AG10803 (cell line): ENCODE measurements around the gene MS4A15.

Source experiments
- DNase-seq: peaks from one replicate; pipeline ENCODE4 v3.0.0; 2010; ENCODE audit warnings: low read depth
- H3K4me3 ChIP-seq: 2 replicates; pipeline ENCODE4 v1.5.1; 2011; ENCODE audit warnings: mild to moderate bottlenecking, low read length, control low read depth
- TF ChIP-seq, protein P1 (sequence below): conservative IDR thresholded peaks from 2 replicates; pipeline ENCODE4 v1.5.1; 2011; ENCODE audit warnings: mild to moderate bottlenecking, low read length, control low read depth, inconsistent platforms

Gene MS4A15

DNA sequence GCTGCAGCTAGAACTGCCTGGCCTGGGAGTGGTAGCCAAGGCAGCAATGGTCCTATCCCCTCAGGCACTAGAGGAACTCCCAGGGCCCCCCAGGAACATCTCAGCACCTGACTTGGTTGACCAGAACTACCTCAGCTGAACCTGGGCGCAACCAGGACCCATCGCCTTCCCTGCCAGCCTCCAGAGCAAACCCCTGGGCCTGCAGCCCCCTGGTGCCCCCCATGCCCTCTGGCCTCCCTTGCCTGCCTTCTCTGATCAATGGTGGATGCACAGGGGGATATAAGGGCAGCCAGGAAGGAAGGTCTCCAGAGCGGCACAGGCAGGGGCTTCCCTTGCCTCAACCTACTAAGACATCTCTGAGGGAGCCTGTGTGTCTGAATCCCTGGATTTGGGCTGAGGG is 42.0 kb downstream of the MS4A15 start:
- TF ChIP-seq, protein P1, sequence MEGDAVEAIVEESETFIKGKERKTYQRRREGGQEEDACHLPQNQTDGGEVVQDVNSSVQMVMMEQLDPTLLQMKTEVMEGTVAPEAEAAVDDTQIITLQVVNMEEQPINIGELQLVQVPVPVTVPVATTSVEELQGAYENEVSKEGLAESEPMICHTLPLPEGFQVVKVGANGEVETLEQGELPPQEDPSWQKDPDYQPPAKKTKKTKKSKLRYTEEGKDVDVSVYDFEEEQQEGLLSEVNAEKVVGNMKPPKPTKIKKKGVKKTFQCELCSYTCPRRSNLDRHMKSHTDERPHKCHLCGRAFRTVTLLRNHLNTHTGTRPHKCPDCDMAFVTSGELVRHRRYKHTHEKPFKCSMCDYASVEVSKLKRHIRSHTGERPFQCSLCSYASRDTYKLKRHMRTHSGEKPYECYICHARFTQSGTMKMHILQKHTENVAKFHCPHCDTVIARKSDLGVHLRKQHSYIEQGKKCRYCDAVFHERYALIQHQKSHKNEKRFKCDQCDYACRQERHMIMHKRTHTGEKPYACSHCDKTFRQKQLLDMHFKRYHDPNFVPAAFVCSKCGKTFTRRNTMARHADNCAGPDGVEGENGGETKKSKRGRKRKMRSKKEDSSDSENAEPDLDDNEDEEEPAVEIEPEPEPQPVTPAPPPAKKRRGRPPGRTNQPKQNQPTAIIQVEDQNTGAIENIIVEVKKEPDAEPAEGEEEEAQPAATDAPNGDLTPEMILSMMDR = no peak
- no peak for DNase-seq
- no peak overlapping the region for H3K4me3 ChIP-seq

DNA sequence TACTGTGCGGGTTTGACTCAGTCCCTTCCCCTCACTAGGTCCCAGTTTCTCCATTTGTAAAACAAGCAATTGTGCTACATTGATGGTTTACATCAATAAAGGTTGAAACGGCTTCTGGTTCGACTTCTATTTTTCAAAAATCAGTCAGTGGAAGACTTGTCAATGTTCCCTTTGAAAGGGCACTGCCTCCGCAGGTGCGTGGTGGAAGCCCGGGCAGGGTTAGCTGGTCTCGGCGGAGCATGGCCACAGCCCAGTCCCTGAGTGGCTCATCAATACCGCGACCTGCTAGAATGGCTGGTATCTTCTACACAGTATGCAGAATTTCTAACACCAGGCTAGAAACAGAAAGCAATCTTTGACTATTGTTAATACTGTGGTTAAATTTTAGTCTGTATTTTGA is 44.5 kb downstream of the MS4A15 start:
- TF ChIP-seq, protein P1 = no peak
- no peak for DNase-seq
- H3K4me3 ChIP-seq = no peak overlapping the region

DNA sequence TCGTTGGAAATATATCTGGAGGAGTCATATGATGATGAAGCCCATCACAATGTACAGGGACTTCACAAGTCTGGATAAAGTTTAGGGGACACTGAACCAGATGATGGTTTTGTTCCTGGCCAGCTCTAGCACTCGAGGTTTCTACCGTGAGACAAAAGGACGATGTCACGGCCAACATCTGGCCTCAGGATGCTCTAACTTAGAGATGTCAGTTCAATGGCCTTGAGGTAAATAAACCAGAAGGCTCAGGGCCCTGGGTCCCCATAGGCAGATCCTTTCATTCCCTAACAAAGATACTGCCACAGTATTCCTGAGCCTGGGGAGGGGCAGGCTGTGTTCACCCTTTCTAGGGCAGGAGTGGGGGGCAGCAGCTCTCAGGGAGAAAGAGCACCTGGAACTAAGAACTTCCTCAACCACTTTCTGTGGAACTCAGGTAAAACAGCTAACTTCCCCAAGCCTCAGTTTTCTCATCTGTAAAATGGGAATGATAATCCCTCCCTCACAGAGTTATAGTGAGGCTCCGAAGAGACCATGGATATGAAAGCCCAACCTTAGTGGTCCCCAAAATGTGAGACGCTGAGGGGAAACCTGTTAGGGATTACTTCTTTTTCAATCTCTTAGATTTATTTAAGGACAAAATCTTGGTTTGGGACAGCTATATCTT is 46.7 kb downstream of the MS4A15 start:
- TF ChIP-seq, protein P1 = no peak
- no peak for DNase-seq
- H3K4me3 ChIP-seq = no peak overlapping the region

DNA sequence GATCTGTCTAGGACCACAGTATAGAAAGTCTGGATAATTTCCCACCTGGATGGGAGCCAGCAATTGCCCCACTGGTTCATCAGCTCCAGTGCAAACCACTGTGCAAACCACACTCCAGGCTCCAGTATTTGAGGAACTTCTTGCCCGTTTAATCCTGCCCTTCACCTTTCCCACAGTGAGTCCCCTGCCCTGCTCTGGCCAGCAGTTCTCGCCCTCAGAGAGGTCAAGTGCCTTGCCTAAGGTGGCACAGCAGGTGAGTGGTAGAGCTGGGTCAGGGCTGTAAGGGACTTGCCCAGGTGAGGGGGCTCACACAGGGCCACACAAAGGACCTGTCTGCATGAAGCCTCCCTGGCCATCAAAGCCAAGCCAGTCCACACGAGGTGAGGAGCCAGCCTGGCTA is 52.6 kb downstream of the MS4A15 start:
- TF ChIP-seq, protein P1 = no peak
- no peak for DNase-seq

DNA sequence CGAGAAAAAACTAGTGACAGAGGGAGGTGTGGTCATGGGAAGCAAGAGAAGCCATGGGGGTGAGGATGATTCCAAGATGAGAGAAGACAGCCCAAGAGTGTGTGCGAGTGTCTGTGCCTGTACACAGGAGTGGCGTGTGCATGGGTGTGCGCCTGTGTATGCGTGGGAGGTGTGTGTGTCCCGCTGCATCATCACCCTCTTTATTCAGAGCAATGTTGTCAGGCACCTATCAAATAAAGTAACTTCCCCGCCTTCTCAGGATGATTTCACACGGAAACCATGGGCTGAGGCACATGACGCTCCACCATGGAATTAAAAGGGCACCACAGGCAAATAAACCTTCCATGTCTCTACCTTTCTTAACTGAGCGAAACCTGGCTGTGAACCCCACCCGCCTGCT is 53.0 kb downstream of the MS4A15 start:
- DNase-seq = no peak
- TF ChIP-seq, protein P1 = no peak
- no peak overlapping the region for H3K4me3 ChIP-seq

More for the DNA sequence above, 52.6 kb downstream of the MS4A15 start:
- H3K4me3 ChIP-seq = no peak overlapping the region

DNA sequence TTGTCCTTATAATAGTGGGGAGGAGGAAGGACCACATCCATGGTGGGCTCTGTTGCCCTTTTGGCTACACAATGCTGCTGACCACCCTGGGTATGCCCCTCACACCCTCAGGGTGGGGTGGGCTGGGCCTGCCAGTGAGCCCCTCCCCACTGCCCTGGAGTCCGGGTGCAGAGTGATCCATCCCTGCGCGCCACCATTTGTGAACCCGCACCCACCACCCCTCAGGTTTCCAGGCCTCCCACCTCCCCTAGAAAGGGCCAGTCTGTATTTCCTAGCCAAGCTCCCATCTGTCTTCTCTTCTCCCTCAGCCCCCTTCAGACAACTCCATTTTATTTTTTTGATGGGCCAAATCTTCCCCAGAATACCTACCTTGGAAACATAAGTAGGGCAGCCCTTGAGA is 53.5 kb downstream of the MS4A15 start:
- DNase-seq = no peak
- TF ChIP-seq, protein P1 = no peak
- H3K4me3 ChIP-seq = no peak overlapping the region

DNA sequence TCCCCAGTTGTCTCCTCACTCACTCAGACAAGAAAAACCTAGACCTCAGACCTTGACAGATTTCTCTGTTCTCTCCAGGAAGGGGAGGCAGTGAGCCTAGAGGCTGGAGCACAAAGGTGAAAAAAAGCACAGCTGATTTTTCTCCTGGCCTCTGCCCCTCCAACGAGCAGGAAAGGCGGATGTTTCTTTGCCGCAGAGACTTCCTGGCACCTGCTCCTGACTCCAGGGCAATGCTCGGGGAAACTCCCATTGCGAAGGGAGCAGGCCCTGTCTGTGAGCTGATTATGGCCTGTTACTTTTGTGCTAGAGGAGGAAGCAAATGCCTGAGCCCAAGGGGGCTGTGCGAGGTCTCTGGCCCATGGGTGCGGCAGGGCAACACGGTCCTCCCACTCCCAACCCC is 53.9 kb downstream of the MS4A15 start:
- H3K4me3 ChIP-seq = no peak overlapping the region
- DNase-seq = no peak
- TF ChIP-seq, protein P1 = no peak
